ENCODE results near the gene MROH2A.

GRCh38 chr2:233807966-233808935 lies 30.1 kb downstream of the MROH2A start:
- TF ChIP-seq EZH2 (IDR thresholded peaks at IDR 0.05; ENCODE audit: insufficient read depth, poor library complexity, severe bottlenecking) (no peak), EZH2phosphoT487 (IDR thresholded peaks at IDR 0.05; ENCODE audit: insufficient read depth, low read depth) (no peak)
